Sigmoid colon (tissue), 7 donors: ENCODE measurements around the gene DDR2. TPM values are rescaled to one million over a fixed set of nuclear protein-coding genes. Genes with fewer than 3 reads are reported as not detected.

Source experiments
- DNase-seq: peaks from one replicate; pipeline ENCODE4 v3.0.0-alpha.2; 2019
- H3K27ac ChIP-seq, 4 donors: fragments of 200-600 bp; sonication (generic); one replicate each; pipeline ENCODE4 v1.5.1; 2016 to 2019; ENCODE audit warnings: mild to moderate bottlenecking in 1 of 4
- H3K27me3 ChIP-seq, 3 donors: fragments of 200-600 bp; sonication (generic); one replicate each; pipeline ENCODE4 v1.5.1; 2019; ENCODE audit warnings: mild to moderate bottlenecking in 1 of 3
- H3K36me3 ChIP-seq, 4 donors: fragments of 200-600 bp; sonication (generic); one replicate each; pipeline ENCODE4 v1.5.1; 2016 to 2019
- H3K4me1 ChIP-seq, 4 donors: fragments of 200-600 bp; sonication (generic); one replicate each; pipeline ENCODE4 v1.5.1; 2017 to 2019
- H3K4me3 ChIP-seq, 4 donors: fragments of 200-600 bp; sonication (generic); one replicate each; pipeline ENCODE4 v1.5.1; 2017 to 2019; ENCODE audit warnings: mild to moderate bottlenecking in 2 of 4, moderate library complexity in 1 of 4
- H3K9me3 ChIP-seq, 4 donors: fragments of 200-600 bp in 3 of 4; sonication (generic) in 3 of 4; one replicate each; pipeline versions ENCODE4 v1.5.1 to v1.6.1; 2013 to 2019
- EP300 ChIP-seq, 4 donors: sonication (generic); formaldehyde crosslinking; IDR thresholded peaks; one replicate each; pipeline ENCODE4 v1.6.1; 2017; ENCODE audit warnings: antibody characterized with exemption in 4 of 4
- POLR2A ChIP-seq, 2 donors: fragments of 450-650 bp; IDR thresholded peaks; one replicate each; pipeline ENCODE4 v1.6.1; 2016; ENCODE audit warnings: antibody characterized with exemption in 2 of 2, mild to moderate bottlenecking in 2 of 2, moderate library complexity in 2 of 2
- POLR2AphosphoS5 ChIP-seq, 4 donors: sonication (generic); formaldehyde crosslinking; IDR thresholded peaks; one replicate each; pipeline ENCODE4 v1.6.1; 2017; ENCODE audit warnings: antibody characterized with exemption in 4 of 4
- WGBS, 2 donors: extraction: QIAGEN DNeasy Blood & Tissue Kit; methylation state at CpG; one replicate each; pipeline ENCODE4 v1.1.7; 2013; 5-methylcytosine and 5-hydroxymethylcytosine counted together
- intact Hi-C: fragments of 100-400 bp; cut with DNase I; formaldehyde crosslinking; loops from one replicate; pipeline ENCODE4 v1.15.1; 2023
- polyA plus RNA-seq, 3 donors: library from polyadenylated mRNA; stranded (reverse); fragments of 200-250 nt; gene quantifications; one replicate each; pipeline ENCODE4 v1.2.3, GENCODE V29; 2013
- total RNA-seq, 4 donors: library from RNA; depleted of rRNA; stranded (reverse); fragments of >200 nt; gene quantifications; one replicate each; pipeline ENCODE4 v1.1.0, GENCODE V29; 2016
- TF ChIP-seq, protein P1 (sequence below), 4 experiments: fragments of 450-650 bp in 3 of 4; fragments of 200-600 bp in 1 of 4; IDR thresholded peaks; one replicate each; pipeline ENCODE4 v1.5.1; 2016 to 2019; ENCODE audit warnings: antibody characterized with exemption in 4 of 4, mild to moderate bottlenecking in 3 of 4, moderate library complexity in 2 of 4
- donor health status: healthy with polysubstance abuse.
- donor health status: Bipolar disorder and iron deficiency.
- donor health status: healthy.

The DDR2 gene
- total and polyA plus RNA-seq, 7 donors, result 3.5 to 236 (median 150) TPM

DNA sequence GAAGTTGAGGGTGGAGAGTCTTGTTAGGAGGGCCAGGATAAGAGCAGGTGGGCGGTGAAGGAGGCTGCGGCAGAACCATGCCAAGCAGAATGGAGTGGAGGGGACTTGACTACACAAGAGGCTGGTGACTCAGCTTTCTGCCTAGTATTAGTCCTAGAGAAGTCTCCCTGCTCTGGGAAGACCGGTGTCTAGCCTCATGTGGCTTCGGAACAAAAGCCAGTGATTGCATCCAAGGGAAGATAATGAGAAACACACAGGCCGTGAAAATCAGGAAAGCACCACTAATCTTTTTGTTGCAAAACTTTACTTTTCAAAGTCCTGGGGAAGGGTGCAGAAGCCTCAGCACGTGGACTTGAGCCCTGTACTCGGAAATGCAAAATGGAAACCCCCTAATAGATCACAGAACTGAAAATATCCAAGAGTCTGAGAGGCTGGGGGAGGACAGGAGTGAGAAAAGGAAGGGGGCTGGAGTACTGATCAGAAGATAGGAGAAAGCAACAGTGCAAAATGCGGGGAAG is 31.4 kb downstream of the DDR2 start:
- peak; percentile 76 for DNase-seq
- peak overlapping the region in 3 of 4 donors; percentile 6 to 59 (median 50) for H3K27ac ChIP-seq
- no peaks in the 10 kb centered on the region for H3K27me3 ChIP-seq
- H3K4me3 ChIP-seq, result no peak overlapping the region
- H3K4me1 ChIP-seq, result peaks cover 0 to 71% (median 47%) of the 10 kb centered on the region in 4 donors
- H3K36me3 ChIP-seq, result no peaks in the 10 kb centered on the region
- intact Hi-C loops, result no loop called here
- WGBS, 2 donors, result 60 to 80% methylated on average over 8 of the region's 8 CpGs
- H3K9me3 ChIP-seq, result no peaks in the 10 kb centered on the region
- peak in 2 of 4 donors; percentile 7 to 58 for TF ChIP-seq POLR2AphosphoS5 (IDR thresholded peaks at IDR 0.05)
- TF ChIP-seq EP300 (IDR thresholded peaks at IDR 0.05), result no peak

- Histone ChIP-seq H3K27ac (peak overlapping the region in 3 of 4 donors; percentile 20 to 44 (median 32)), H3K9me3 (no peaks in the 10 kb centered on the region), H3K36me3 (no peaks in the 10 kb centered on the region), H3K4me1 (peaks cover 0 to 67% (median 49%) of the 10 kb centered on the region in 4 donors), H3K4me3 (no peak overlapping the region), H3K27me3 (no peaks in the 10 kb centered on the region)
- no peak for TF ChIP-seq EP300 (IDR thresholded peaks at IDR 0.05)
- TF ChIP-seq POLR2AphosphoS5 (IDR thresholded peaks at IDR 0.05), result no peak
- TF ChIP-seq, protein P1, sequence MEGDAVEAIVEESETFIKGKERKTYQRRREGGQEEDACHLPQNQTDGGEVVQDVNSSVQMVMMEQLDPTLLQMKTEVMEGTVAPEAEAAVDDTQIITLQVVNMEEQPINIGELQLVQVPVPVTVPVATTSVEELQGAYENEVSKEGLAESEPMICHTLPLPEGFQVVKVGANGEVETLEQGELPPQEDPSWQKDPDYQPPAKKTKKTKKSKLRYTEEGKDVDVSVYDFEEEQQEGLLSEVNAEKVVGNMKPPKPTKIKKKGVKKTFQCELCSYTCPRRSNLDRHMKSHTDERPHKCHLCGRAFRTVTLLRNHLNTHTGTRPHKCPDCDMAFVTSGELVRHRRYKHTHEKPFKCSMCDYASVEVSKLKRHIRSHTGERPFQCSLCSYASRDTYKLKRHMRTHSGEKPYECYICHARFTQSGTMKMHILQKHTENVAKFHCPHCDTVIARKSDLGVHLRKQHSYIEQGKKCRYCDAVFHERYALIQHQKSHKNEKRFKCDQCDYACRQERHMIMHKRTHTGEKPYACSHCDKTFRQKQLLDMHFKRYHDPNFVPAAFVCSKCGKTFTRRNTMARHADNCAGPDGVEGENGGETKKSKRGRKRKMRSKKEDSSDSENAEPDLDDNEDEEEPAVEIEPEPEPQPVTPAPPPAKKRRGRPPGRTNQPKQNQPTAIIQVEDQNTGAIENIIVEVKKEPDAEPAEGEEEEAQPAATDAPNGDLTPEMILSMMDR (IDR thresholded peaks at IDR 0.05), result no peak
- no peak for TF ChIP-seq POLR2A (IDR thresholded peaks at IDR 0.05)
- 78 to 88% methylated on average over 5 of the region's 5 CpGs for WGBS, 2 donors
- no peak for DNase-seq
- intact Hi-C loops, result no loop called here
Measured at GRCh38 chr1:162666006-162666645, 33.9 kb downstream of the DDR2 start.

DNA sequence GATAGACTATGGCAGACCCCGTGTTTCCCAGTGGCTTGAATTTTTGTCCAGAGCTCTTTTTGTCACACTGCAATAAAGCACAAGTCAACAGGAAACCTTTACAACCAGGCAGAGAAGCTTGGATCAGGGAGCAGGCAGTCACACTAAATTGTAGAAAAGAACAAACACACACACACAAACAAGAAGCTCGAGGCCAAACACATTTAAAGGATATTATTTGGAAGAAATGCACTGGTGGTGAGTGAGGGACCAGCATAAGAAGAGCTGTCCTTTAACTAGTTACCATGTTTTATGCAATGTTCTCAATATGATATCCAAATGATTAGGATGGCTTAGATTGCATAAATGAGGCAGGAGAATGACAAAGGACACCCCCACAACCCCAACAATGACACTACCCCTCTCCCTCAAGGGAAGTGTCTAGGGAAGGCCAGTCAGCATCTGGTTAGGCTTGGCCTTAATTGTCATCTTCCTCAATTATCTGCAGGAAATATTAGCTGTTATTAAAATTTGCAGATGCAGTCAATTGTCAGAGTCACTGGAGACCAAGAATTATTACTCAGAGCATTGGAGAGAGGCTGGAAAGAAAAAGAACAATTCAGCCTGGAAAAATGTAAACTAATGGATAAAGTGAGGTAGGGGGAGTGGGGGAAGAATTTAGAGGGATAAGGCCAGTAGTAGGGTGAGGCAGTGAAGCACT is 35.3 kb downstream of the DDR2 start:
- DNase-seq, result no peak
- intact Hi-C loops, result no loop called here
- Histone ChIP-seq H3K4me3 (no peak overlapping the region), H3K4me1 (peaks cover 0 to 67% (median 52%) of the 10 kb centered on the region in 4 donors), H3K9me3 (no peaks in the 10 kb centered on the region), H3K36me3 (no peaks in the 10 kb centered on the region), H3K27me3 (no peaks in the 10 kb centered on the region), H3K27ac (peak overlapping the region in 2 of 4 donors; percentile 27 to 48)
- TF ChIP-seq, protein P1 (IDR thresholded peaks at IDR 0.05), result no peak
- no peak for TF ChIP-seq POLR2AphosphoS5 (IDR thresholded peaks at IDR 0.05)
- TF ChIP-seq POLR2A (IDR thresholded peaks at IDR 0.05), result no peak
- no peak for TF ChIP-seq EP300 (IDR thresholded peaks at IDR 0.05)
- WGBS, 2 donors, result 22 to 54% methylated on average over 2 of the region's 2 CpGs

DNA sequence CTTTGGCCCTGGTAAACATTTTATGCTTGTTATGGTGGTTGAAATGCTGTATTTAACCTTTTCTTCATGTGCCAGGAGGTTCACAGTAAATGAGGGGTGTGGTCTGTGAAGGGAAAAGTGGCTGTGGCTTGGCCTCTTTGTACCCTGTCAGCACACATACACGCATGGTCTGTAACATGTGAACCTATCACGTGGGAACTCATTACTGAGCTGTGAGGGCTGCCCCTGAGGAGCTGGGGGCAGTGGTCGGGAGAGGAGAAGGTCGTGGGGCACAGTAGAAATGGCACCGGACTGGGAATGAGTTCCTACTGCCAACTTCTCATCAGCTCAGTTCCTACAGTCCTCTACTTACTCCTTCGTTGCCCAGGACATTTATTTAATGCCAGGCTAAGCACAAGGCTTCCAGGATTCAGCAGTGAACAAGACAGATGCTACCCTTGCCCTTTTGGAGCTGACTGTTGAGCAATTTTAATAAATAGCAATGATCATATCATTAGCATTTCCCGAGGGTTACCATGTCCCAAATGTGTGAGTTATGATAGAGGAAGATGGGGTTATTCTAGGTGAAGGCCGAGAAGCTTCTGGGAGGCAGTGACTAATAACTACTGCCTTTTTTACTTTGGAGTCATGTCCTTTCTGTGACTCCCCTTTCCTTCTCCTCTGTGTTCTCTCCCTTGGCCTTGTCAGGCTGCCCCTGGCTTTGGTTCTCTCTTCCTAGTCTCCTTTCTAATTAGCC is 38.8 kb downstream of the DDR2 start:
- WGBS, 2 donors, result 84 to 86% methylated on average over 8 of the region's 8 CpGs
- Histone ChIP-seq H3K27me3 (no peaks in the 10 kb centered on the region), H3K4me3 (no peak overlapping the region), H3K36me3 (no peaks in the 10 kb centered on the region), H3K9me3 (no peaks in the 10 kb centered on the region), H3K27ac (peak overlapping the region; percentile 68 to 85 (median 78)), H3K4me1 (peaks cover 0 to 67% (median 55%) of the 10 kb centered on the region in 4 donors)
- TF ChIP-seq POLR2A (IDR thresholded peaks at IDR 0.05) (no peak), EP300 (IDR thresholded peaks at IDR 0.05) (peak in 1 of 4 donors; percentile 52), POLR2AphosphoS5 (IDR thresholded peaks at IDR 0.05) (peak; percentile 7 to 68 (median 56))
- TF ChIP-seq, protein P1 (IDR thresholded peaks at IDR 0.05), result no peak
- intact Hi-C loops, result loop anchor here (10.0 kb wide), 1 partner anchor 64 kb away; no protein-coding TSS in a partner anchor
- DNase-seq, result no peak
